ENCODE measurements around the gene LY6G6D. TPM values are rescaled to one million over a fixed set of nuclear protein-coding genes. Genes with fewer than 3 reads are reported as not detected.

Gene LY6G6D
- total and polyA plus RNA-seq, 2 experiments from 2014 or later, result 3.0 TPM; not detected in 1

- no peaks in the 10 kb centered on the region for H3K9me3 ChIP-seq (ENCODE audit: low read depth)
- 77% methylated on average over 8 of the region's 11 CpGs for WGBS (ENCODE audit: low lambda C conversion rate, missing lambda C conversion rate)
- no peak overlapping the region for H3K4me3 ChIP-seq
- H3K36me3 ChIP-seq (replicated peaks; ENCODE audit: insufficient read depth, low read depth), result no peaks in the 10 kb centered on the region
- peaks cover 6% of the 10 kb centered on the region for H3K4me1 ChIP-seq (ENCODE audit: insufficient read depth)
- no peaks in the 10 kb centered on the region for H3K27me3 ChIP-seq
- H3K79me2 ChIP-seq, result no peaks in the 10 kb centered on the region
- DNase-seq (ENCODE audit: low spot score), result no peak
- TF ChIP-seq EZH2 (IDR thresholded peaks at IDR 0.05; ENCODE audit: borderline replicate concordance) (no peak), EZH2phosphoT487 (IDR thresholded peaks at IDR 0.05; ENCODE audit: low read depth, severe bottlenecking, unreplicated experiment) (no peak)
- TF ChIP-seq, protein P1, sequence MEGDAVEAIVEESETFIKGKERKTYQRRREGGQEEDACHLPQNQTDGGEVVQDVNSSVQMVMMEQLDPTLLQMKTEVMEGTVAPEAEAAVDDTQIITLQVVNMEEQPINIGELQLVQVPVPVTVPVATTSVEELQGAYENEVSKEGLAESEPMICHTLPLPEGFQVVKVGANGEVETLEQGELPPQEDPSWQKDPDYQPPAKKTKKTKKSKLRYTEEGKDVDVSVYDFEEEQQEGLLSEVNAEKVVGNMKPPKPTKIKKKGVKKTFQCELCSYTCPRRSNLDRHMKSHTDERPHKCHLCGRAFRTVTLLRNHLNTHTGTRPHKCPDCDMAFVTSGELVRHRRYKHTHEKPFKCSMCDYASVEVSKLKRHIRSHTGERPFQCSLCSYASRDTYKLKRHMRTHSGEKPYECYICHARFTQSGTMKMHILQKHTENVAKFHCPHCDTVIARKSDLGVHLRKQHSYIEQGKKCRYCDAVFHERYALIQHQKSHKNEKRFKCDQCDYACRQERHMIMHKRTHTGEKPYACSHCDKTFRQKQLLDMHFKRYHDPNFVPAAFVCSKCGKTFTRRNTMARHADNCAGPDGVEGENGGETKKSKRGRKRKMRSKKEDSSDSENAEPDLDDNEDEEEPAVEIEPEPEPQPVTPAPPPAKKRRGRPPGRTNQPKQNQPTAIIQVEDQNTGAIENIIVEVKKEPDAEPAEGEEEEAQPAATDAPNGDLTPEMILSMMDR (IDR thresholded peaks at IDR 0.05; ENCODE audit: poor library complexity), result no peak
- peak overlapping the region; percentile 62 for H3K4me2 ChIP-seq
- no peaks in the 10 kb centered on the region for H4K20me1 ChIP-seq (ENCODE audit: insufficient read depth, poor library complexity, severe bottlenecking)
- no peaks in the 10 kb centered on the region for H3K9me2 ChIP-seq (replicated peaks; ENCODE audit: insufficient read depth)
- no peak overlapping the region for H2AFZ ChIP-seq
- H3K27ac ChIP-seq, result peak overlapping the region; percentile 94
These were observed 25.7 kb upstream of the LY6G6D start for GRCh38 chr6:31689249-31690110.

- Histone ChIP-seq H2AFZ (no peak overlapping the region), H3K27ac (peak overlapping the region; percentile 94), H3K36me3 (replicated peaks; ENCODE audit: insufficient read depth, low read depth) (no peaks in the 10 kb centered on the region), H3K4me2 (peak overlapping the region; percentile 62), H3K79me2 (no peaks in the 10 kb centered on the region), H3K27me3 (no peaks in the 10 kb centered on the region), H3K9me2 (replicated peaks; ENCODE audit: insufficient read depth) (no peaks in the 10 kb centered on the region), H3K4me3 (no peak overlapping the region), H4K20me1 (ENCODE audit: insufficient read depth, poor library complexity, severe bottlenecking) (no peaks in the 10 kb centered on the region), H3K4me1 (ENCODE audit: insufficient read depth) (peaks cover 6% of the 10 kb centered on the region), H3K9me3 (ENCODE audit: low read depth) (no peaks in the 10 kb centered on the region)
- 51% methylated on average over 10 of the region's 10 CpGs for WGBS (ENCODE audit: low lambda C conversion rate, missing lambda C conversion rate)
- DNase-seq (ENCODE audit: low spot score), result peak; percentile 79
- TF ChIP-seq EZH2phosphoT487 (IDR thresholded peaks at IDR 0.05; ENCODE audit: low read depth, severe bottlenecking, unreplicated experiment) (no peak), EZH2 (IDR thresholded peaks at IDR 0.05; ENCODE audit: borderline replicate concordance) (no peak)
- TF ChIP-seq, protein P1 (IDR thresholded peaks at IDR 0.05; ENCODE audit: poor library complexity), result no peak
These were observed 24.7 kb upstream of the LY6G6D start for GRCh38 chr6:31690231-31691077.

DNA sequence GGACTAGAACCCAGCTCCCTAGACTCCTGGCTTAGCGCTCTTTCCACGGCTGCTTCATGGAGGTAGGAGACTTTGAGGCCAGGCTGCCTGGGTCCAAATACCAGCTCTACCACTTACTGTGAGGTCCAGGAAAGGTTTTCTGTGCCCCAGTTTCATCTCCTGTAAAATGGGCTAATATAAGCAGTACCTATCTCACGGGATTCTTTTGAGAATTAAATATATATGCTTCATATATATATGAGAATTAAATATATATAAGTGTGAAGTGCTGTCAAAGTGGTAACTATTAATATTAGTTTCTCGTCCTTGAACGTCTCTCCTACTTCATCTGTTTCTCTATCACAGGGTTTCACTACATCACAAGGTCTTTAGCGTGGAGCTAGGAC, 24.1 kb upstream of the LY6G6D start:
- WGBS (ENCODE audit: low lambda C conversion rate, missing lambda C conversion rate), result 89% methylated on average over 6 of the region's 6 CpGs
- H3K27ac ChIP-seq, result peak overlapping the region; percentile 94

More for the DNA sequence above, 24.1 kb upstream of the LY6G6D start:
- TF ChIP-seq EZH2phosphoT487 (IDR thresholded peaks at IDR 0.05; ENCODE audit: low read depth, severe bottlenecking, unreplicated experiment), result no peak
- no peak for TF ChIP-seq EZH2 (IDR thresholded peaks at IDR 0.05; ENCODE audit: borderline replicate concordance)
- TF ChIP-seq, protein P1 (IDR thresholded peaks at IDR 0.05; ENCODE audit: poor library complexity), result no peak
- no peak for DNase-seq (ENCODE audit: low spot score)
- no peaks in the 10 kb centered on the region for H3K9me3 ChIP-seq (ENCODE audit: low read depth)
- no peak overlapping the region for H2AFZ ChIP-seq
- H3K4me1 ChIP-seq (ENCODE audit: insufficient read depth), result peaks cover 6% of the 10 kb centered on the region
- H3K27me3 ChIP-seq, result no peaks in the 10 kb centered on the region
- H3K4me2 ChIP-seq, result peak overlapping the region; percentile 61
- H3K79me2 ChIP-seq, result no peaks in the 10 kb centered on the region
- no peak overlapping the region for H3K4me3 ChIP-seq
- H3K9me2 ChIP-seq (replicated peaks; ENCODE audit: insufficient read depth), result no peaks in the 10 kb centered on the region
- no peaks in the 10 kb centered on the region for H3K36me3 ChIP-seq (replicated peaks; ENCODE audit: insufficient read depth, low read depth)
- H4K20me1 ChIP-seq (ENCODE audit: insufficient read depth, poor library complexity, severe bottlenecking), result no peaks in the 10 kb centered on the region
